IMR-90 (cell line): ENCODE data around the gene GRM8. TPM values are rescaled to one million over a fixed set of nuclear protein-coding genes. Genes with fewer than 3 reads are reported as not detected.

Source experiments
- ATAC-seq: fragments of 200-7000 bp; cut with Tn5 transposase; 2 replicates; pipeline ENCODE4 v1.9.1; 2020; ENCODE audit warnings: low read depth, mild to moderate bottlenecking, moderate library complexity
- BruUV-seq: library from RNA; stranded (reverse); fragments of 400-500 nt; replicated peaks from 2 replicates; lab custom pipeline; 2021; lab: Mats Ljungman, UMichigan
- CTCF ChIA-PET: fragments of 300-600 bp; formaldehyde crosslinking; extraction: SDS; loops from one replicate; lab custom pipeline; 2021; ENCODE audit warnings: antibody characterized with exemption; lab: Yijun Ruan, JAX
- POLR2A ChIA-PET: fragments of 300-600 bp; sonication (Branson Sonifier 250); formaldehyde crosslinking; loops from one replicate; lab custom pipeline; 2022; ENCODE audit warnings: antibody characterized with exemption; ENCODE audit not compliant: unreplicated experiment; lab: Charles Lee
- DNase-seq: peaks from one replicate; pipeline ENCODE4 v3.0.0; 2013
- H2AFZ ChIP-seq: replicated peaks from 2 replicates; pipeline ENCODE3; 2013; ENCODE audit warnings: low read length, mild to moderate bottlenecking; ENCODE audit not compliant: poor library complexity
- H2AK5ac ChIP-seq: 2 replicates; pipeline ENCODE4 v1.6.1; 2013; ENCODE audit warnings: low read depth, low read length, inconsistent platforms
- H2AK9ac ChIP-seq: replicated peaks from 2 replicates; pipeline ENCODE3; 2013; ENCODE audit warnings: mild to moderate bottlenecking, low read depth, low read length, moderate library complexity; ENCODE audit not compliant: poor library complexity
- H2BK120ac ChIP-seq: 2 replicates; pipeline ENCODE4 v1.6.1; 2013; ENCODE audit warnings: low read depth, low read length, inconsistent platforms
- H2BK15ac ChIP-seq: 3 replicates; pipeline ENCODE4 v1.6.1; 2013; ENCODE audit warnings: low read depth, low read length, inconsistent platforms
- H2BK20ac ChIP-seq: 2 replicates; pipeline ENCODE4 v1.6.1; 2013; ENCODE audit warnings: low read depth, mild to moderate bottlenecking, inconsistent platforms, low read length, moderate library complexity
- H2BK5ac ChIP-seq: 2 replicates; pipeline ENCODE4 v1.6.1; 2013; ENCODE audit warnings: mild to moderate bottlenecking, low read depth, low read length, inconsistent platforms; ENCODE audit not compliant: poor library complexity, severe bottlenecking
- H3K14ac ChIP-seq: replicated peaks from 2 replicates; pipeline ENCODE4 v1.6.1; 2013; ENCODE audit warnings: low read depth, low read length, inconsistent platforms
- H3K18ac ChIP-seq: 2 replicates; pipeline ENCODE4 v1.6.1; 2013; ENCODE audit warnings: low read depth, low read length, control low read depth
- H3K23ac ChIP-seq: 2 replicates; pipeline ENCODE4 v1.6.1; 2013; ENCODE audit warnings: low read depth, low read length, inconsistent platforms
- H3K27ac ChIP-seq: 2 replicates; pipeline ENCODE4 v1.5.1; 2013; ENCODE audit warnings: mild to moderate bottlenecking, control low read depth, low read length; ENCODE audit not compliant: insufficient read depth
- H3K27me3 ChIP-seq: 2 replicates; pipeline ENCODE4 v1.6.1; 2013; ENCODE audit warnings: low read length; ENCODE audit not compliant: control insufficient read depth, insufficient read depth
- H3K36me3 ChIP-seq: 2 replicates; pipeline ENCODE4 v1.6.1; 2013; ENCODE audit warnings: low read length, mixed read lengths; ENCODE audit not compliant: control insufficient read depth, insufficient read depth
- H3K4ac ChIP-seq: 2 replicates; pipeline ENCODE4 v1.6.1; 2013; ENCODE audit warnings: low read depth, low read length, inconsistent platforms
- H3K4me1 ChIP-seq: 2 replicates; pipeline ENCODE4 v1.6.1; 2013; ENCODE audit warnings: low read length, mixed read lengths; ENCODE audit not compliant: control insufficient read depth, insufficient read depth
- H3K4me2 ChIP-seq: 2 replicates; pipeline ENCODE4 v1.6.1; 2013; ENCODE audit warnings: low read depth, mild to moderate bottlenecking, control low read depth, low read length, moderate library complexity
- H3K4me3 ChIP-seq: 2 replicates; pipeline ENCODE4 v1.5.1; 2013; ENCODE audit warnings: low read depth, mild to moderate bottlenecking, control low read depth, low read length, moderate library complexity; ENCODE audit not compliant: insufficient read depth
- H3K56ac ChIP-seq: 2 replicates; pipeline ENCODE4 v1.6.1; 2013; ENCODE audit warnings: low read length, inconsistent platforms; ENCODE audit not compliant: insufficient read depth; ENCODE audit errors: extremely low read depth
- H3K79me1 ChIP-seq, 2 experiments: 2 replicates each; pipeline ENCODE4 v1.6.1; 2013; ENCODE audit warnings: low read length in 2 of 2, inconsistent platforms in 1 of 2, low read depth in 1 of 2
- H3K9ac ChIP-seq: 2 replicates; pipeline ENCODE4 v1.6.1; 2013; ENCODE audit warnings: low read depth, low read length, control low read depth
- H3K9me1 ChIP-seq: 2 replicates; pipeline ENCODE4 v1.6.1; 2013; ENCODE audit warnings: low read length, inconsistent platforms; ENCODE audit not compliant: insufficient read depth
- H3K9me3 ChIP-seq: 2 replicates; pipeline ENCODE4 v1.6.1; 2013; ENCODE audit warnings: low read length; ENCODE audit not compliant: control insufficient read depth, insufficient read depth
- H4K20me1 ChIP-seq: 2 replicates; pipeline ENCODE4 v1.6.1; 2013; ENCODE audit warnings: low read length, inconsistent platforms; ENCODE audit not compliant: insufficient read depth
- H4K5ac ChIP-seq: 2 replicates; pipeline ENCODE4 v1.6.1; 2013; ENCODE audit warnings: mild to moderate bottlenecking, low read depth, low read length, control low read depth
- H4K8ac ChIP-seq, 2 experiments: 2 replicates each; pipeline ENCODE4 v1.6.1; 2013; ENCODE audit warnings: low read depth in 2 of 2, low read length in 2 of 2, control low read depth in 1 of 2, inconsistent platforms in 1 of 2
- H4K91ac ChIP-seq: 2 replicates; pipeline ENCODE4 v1.6.1; 2013; ENCODE audit warnings: low read depth, low read length, inconsistent platforms; ENCODE audit not compliant: insufficient read depth
- BHLHE40 ChIP-seq: fragments of 150-350 bp; IDR thresholded peaks from 2 replicates; pipeline ENCODE4 v1.6.1; 2016; ENCODE audit warnings: mild to moderate bottlenecking, low read depth, low read length
- CEBPB ChIP-seq: IDR thresholded peaks from 2 replicates; pipeline ENCODE4 v1.6.1; 2012; ENCODE audit warnings: low read depth, low read length, improper control_type of control experiment
- CHD1 ChIP-seq: IDR thresholded peaks from 2 replicates; pipeline ENCODE4 v1.6.1; 2012; ENCODE audit warnings: low read depth, low read length, improper control_type of control experiment
- CTCF ChIP-seq: conservative IDR thresholded peaks from 2 replicates; pipeline ENCODE4 v1.5.1; 2012; ENCODE audit warnings: mild to moderate bottlenecking, low read depth, low read length, improper control_type of control experiment
- ELK1 ChIP-seq: fragments of 150-350 bp; IDR thresholded peaks from 2 replicates; pipeline ENCODE4 v1.6.1; 2016; ENCODE audit warnings: low read depth, mild to moderate bottlenecking, low read length, moderate library complexity, borderline replicate concordance
- FOS ChIP-seq: fragments of 150-350 bp; IDR thresholded peaks from 2 replicates; pipeline ENCODE4 v1.6.1; 2016; ENCODE audit warnings: low read depth, low read length
- MAFK ChIP-seq: IDR thresholded peaks from 2 replicates; pipeline ENCODE4 v1.6.1; 2012; ENCODE audit warnings: low read depth, low read length, improper control_type of control experiment
- POLR2A ChIP-seq: IDR thresholded peaks from 2 replicates; pipeline ENCODE4 v1.6.1; 2012; ENCODE audit warnings: mild to moderate bottlenecking, low read depth, low read length
- RAD21 ChIP-seq: IDR thresholded peaks from 2 replicates; pipeline ENCODE4 v1.6.1; 2012; ENCODE audit warnings: low read length, improper control_type of control experiment
- RCOR1 ChIP-seq: IDR thresholded peaks from 2 replicates; pipeline ENCODE4 v1.6.1; 2012; ENCODE audit warnings: mild to moderate bottlenecking, low read length, improper control_type of control experiment; ENCODE audit not compliant: insufficient replicate concordance
- RFX5 ChIP-seq: IDR thresholded peaks from 2 replicates; pipeline ENCODE4 v1.8.0; 2012; ENCODE audit warnings: low read depth, mild to moderate bottlenecking, low read length, moderate library complexity
- USF2 ChIP-seq: fragments of 150-350 bp; IDR thresholded peaks from 2 replicates; pipeline ENCODE4 v1.6.1; 2017; ENCODE audit warnings: mild to moderate bottlenecking, antibody characterized with exemption, low read length, low read depth
- dilution Hi-C: fragments of 300-500 bp; cut with HindIII; formaldehyde crosslinking; loops from one replicate; pipeline ENCODE4 v1.14.3; 2018; ENCODE audit warnings: low sequenced_read_pairs; ENCODE audit not compliant: unreplicated experiment
- in situ Hi-C: fragments of 300-500 bp; cut with MboI; formaldehyde crosslinking; loops from 3 replicates; pipeline ENCODE4 v1.14.3; 2019; ENCODE audit warnings: low sequenced_read_pairs, inconsistent platforms, mixed read lengths
- intact Hi-C: fragments of 100-400 bp; cut with micrococcal nuclease; formaldehyde crosslinking; loops from 2 replicates; pipeline ENCODE4 v1.10.0; 2022
- polyA plus RNA-seq, 3 experiments: library from polyadenylated mRNA; depleted of rRNA; stranded (reverse); fragments of >200 nt; gene quantifications; 2 replicates each; pipeline ENCODE4 v1.2.3, GENCODE V29; 2012; ENCODE audit warnings: low replicate concordance in 1 of 3
- total RNA-seq: library from RNA; depleted of rRNA; stranded (reverse); fragments of >200 nt; gene quantifications from 2 replicates; pipeline ENCODE4 v1.2.3, GENCODE V29; 2012

The GRM8 gene
- total and polyA plus RNA-seq, 2 of the 4 experiments (the other 2 are of a cell fraction): not detected

- Histone ChIP-seq H2BK120ac (no peak overlapping the region), H3K14ac (no peak overlapping the region), H3K18ac (no peak overlapping the region), H3K4ac (no peak overlapping the region), H4K5ac (no peak overlapping the region), H3K36me3 (no peaks in the 10 kb centered on the region), H3K4me2 (no peak overlapping the region), H2AK9ac (no peak overlapping the region), H2AFZ (no peak overlapping the region), H4K8ac (no peak overlapping the region), H3K9me3 (peaks cover 18% of the 10 kb centered on the region), H3K4me3 (no peak overlapping the region), H3K56ac (no peak overlapping the region), H2BK15ac (no peak overlapping the region), H2BK5ac (no peak overlapping the region), H3K4me1 (no peaks in the 10 kb centered on the region), H3K27ac (no peak overlapping the region), H2AK5ac (no peak overlapping the region), H3K79me1 (no peaks in the 10 kb centered on the region), H3K9me1 (no peaks in the 10 kb centered on the region), H3K23ac (no peak overlapping the region), H3K27me3 (no peaks in the 10 kb centered on the region), H2BK20ac (no peak overlapping the region), H4K20me1 (no peaks in the 10 kb centered on the region), H3K9ac (no peak overlapping the region), H4K91ac (no peak overlapping the region)
- DNase-seq: no peak
- CTCF ChIA-PET: no interaction called here
- TF ChIP-seq MAFK: no peak
- no peak for TF ChIP-seq CHD1
- no peak for TF ChIP-seq RAD21
- TF ChIP-seq CEBPB: no peak
- TF ChIP-seq BHLHE40: no peak
- no peak for TF ChIP-seq RCOR1
- TF ChIP-seq CTCF: no peak
- no peak for TF ChIP-seq RFX5
- TF ChIP-seq FOS: no peak
- no peak for TF ChIP-seq ELK1
- no peak for TF ChIP-seq POLR2A
- no peak for TF ChIP-seq USF2
- dilution Hi-C loops (no loop called here), in situ Hi-C loops (no loop called here), intact Hi-C loops (no loop called here)
- POLR2A ChIA-PET: no interaction called here
- no peak for ATAC-seq
- no TSS peak for BruUV-seq
Measured at GRCh38 chr7:127034186-127034806, 218.4 kb downstream of the GRM8 start.
